ENCODE measurements around the gene FAM186B.

Gene FAM186B

GRCh38 chr12:49566361-49566760, 39.1 kb downstream of the FAM186B start:
- peak; percentile 61 for DNase-seq

- peak; percentile 58 for DNase-seq
These were observed 39.8 kb downstream of the FAM186B start for GRCh38 chr12:49565406-49566265.

GRCh38 chr12:49564686-49565405, 40.6 kb downstream of the FAM186B start:
- DNase-seq = no peak

GRCh38 chr12:49563951-49564685, 41.3 kb downstream of the FAM186B start:
- DNase-seq = no peak

- DNase-seq = no peak
These were observed 42.6 kb downstream of the FAM186B start for GRCh38 chr12:49562831-49563230.

- no peak for DNase-seq
These were observed 43.2 kb downstream of the FAM186B start for GRCh38 chr12:49562233-49562632.

- no peak for DNase-seq
These were observed 44.7 kb downstream of the FAM186B start for GRCh38 chr12:49560695-49561094.

- DNase-seq = no peak
These were observed 46.3 kb downstream of the FAM186B start for GRCh38 chr12:49559011-49559675.

GRCh38 chr12:49558526-49558925, 46.9 kb downstream of the FAM186B start:
- no peak for DNase-seq

- no peak for DNase-seq
These were observed 47.6 kb downstream of the FAM186B start for GRCh38 chr12:49557917-49558215.

GRCh38 chr12:49557187-49557916, 48.1 kb downstream of the FAM186B start:
- DNase-seq = no peak

GRCh38 chr12:49556391-49557186, 48.9 kb downstream of the FAM186B start:
- DNase-seq = no peak

GRCh38 chr12:49555631-49556390, 49.6 kb downstream of the FAM186B start:
- DNase-seq = no peak

- DNase-seq = no peak
These were observed 51.2 kb downstream of the FAM186B start for GRCh38 chr12:49554266-49554665.

GRCh38 chr12:49553512-49554088, 51.8 kb downstream of the FAM186B start:
- DNase-seq = no peak

- DNase-seq = no peak
These were observed 52.5 kb downstream of the FAM186B start for GRCh38 chr12:49552899-49553298.

- no peak for DNase-seq
These were observed 53.0 kb downstream of the FAM186B start for GRCh38 chr12:49552425-49552824.

GRCh38 chr12:49552014-49552413, 53.4 kb downstream of the FAM186B start:
- DNase-seq = peak; percentile 50

GRCh38 chr12:49550693-49551252, 54.7 kb downstream of the FAM186B start:
- peak; percentile 33 for DNase-seq
